ENCODE data around the gene USH2A.

USH2A gene

GRCh38 chr1:216285052-216285451 lies 138.2 kb downstream of the USH2A start:
- no peak for DNase-seq (ENCODE audit: low spot score)

- no peak for DNase-seq (ENCODE audit: low spot score)
Observed at GRCh38 chr1:216281757-216282156, 141.5 kb downstream of the USH2A start.

- no peak for DNase-seq (ENCODE audit: low spot score)
Observed at GRCh38 chr1:216270086-216270773, 153.0 kb downstream of the USH2A start.

- DNase-seq (ENCODE audit: low spot score) = no peak
Observed at GRCh38 chr1:216261631-216262030, 161.6 kb downstream of the USH2A start.

GRCh38 chr1:216258856-216259255 lies 164.4 kb downstream of the USH2A start:
- DNase-seq (ENCODE audit: low spot score) = no peak

- DNase-seq (ENCODE audit: low spot score) = no peak
Observed at GRCh38 chr1:216258386-216258785, 164.9 kb downstream of the USH2A start.

- DNase-seq (ENCODE audit: low spot score) = no peak
Observed at GRCh38 chr1:216250861-216251260, 172.4 kb downstream of the USH2A start.

- no peak for DNase-seq (ENCODE audit: low spot score)
Observed at GRCh38 chr1:216248628-216249027, 174.6 kb downstream of the USH2A start.

- DNase-seq (ENCODE audit: low spot score) = no peak
Observed at GRCh38 chr1:216247937-216248336, 175.3 kb downstream of the USH2A start.

- DNase-seq (ENCODE audit: low spot score) = no peak
Observed at GRCh38 chr1:216246577-216247203, 176.6 kb downstream of the USH2A start.

GRCh38 chr1:216238844-216239243 lies 184.4 kb downstream of the USH2A start:
- no peak for DNase-seq (ENCODE audit: low spot score)

GRCh38 chr1:216237927-216238542 lies 185.2 kb downstream of the USH2A start:
- DNase-seq (ENCODE audit: low spot score) = no peak

GRCh38 chr1:216224233-216224632 lies 199.0 kb downstream of the USH2A start:
- DNase-seq (ENCODE audit: low spot score) = no peak

GRCh38 chr1:216223486-216223885 lies 199.8 kb downstream of the USH2A start:
- DNase-seq (ENCODE audit: low spot score) = no peak

- no peak for DNase-seq (ENCODE audit: low spot score)
Observed at GRCh38 chr1:216222288-216222687, 201.0 kb downstream of the USH2A start.

- peak; percentile 73 for DNase-seq (ENCODE audit: low spot score)
Observed at GRCh38 chr1:216221260-216221700, 202.0 kb downstream of the USH2A start.

GRCh38 chr1:216216305-216216704 lies 206.9 kb downstream of the USH2A start:
- no peak for DNase-seq (ENCODE audit: low spot score)

- no peak for DNase-seq (ENCODE audit: low spot score)
Observed at GRCh38 chr1:216215169-216215568, 208.1 kb downstream of the USH2A start.

- no peak for DNase-seq (ENCODE audit: low spot score)
Observed at GRCh38 chr1:216212826-216213225, 210.4 kb downstream of the USH2A start.

- no peak for DNase-seq (ENCODE audit: low spot score)
Observed at GRCh38 chr1:216210081-216210480, 213.2 kb downstream of the USH2A start.

- DNase-seq (ENCODE audit: low spot score) = no peak
Observed at GRCh38 chr1:216209125-216209524, 214.1 kb downstream of the USH2A start.

GRCh38 chr1:216207154-216207553 lies 216.1 kb downstream of the USH2A start:
- DNase-seq (ENCODE audit: low spot score) = no peak

- no peak for DNase-seq (ENCODE audit: low spot score)
Observed at GRCh38 chr1:216205176-216205575, 218.1 kb downstream of the USH2A start.

Measured in COLO829 (cell line).